Uterus (tissue), 4 donors: Measurements from ENCODE around the gene ADARB2. TPM values are rescaled to one million over a fixed set of nuclear protein-coding genes. Genes with fewer than 3 reads are reported as not detected.

ENCODE experiments used
- DNase-seq, 2 donors: peaks; one replicate each; pipeline ENCODE4 v3.0.0-alpha.2; 2019 to 2020
- H3K27ac ChIP-seq, 2 donors: fragments of 200-600 bp; sonication (generic); 1 replicate in 1 of 2; 2 replicates in 1 of 2; pipeline ENCODE4 v1.5.1; 2016 to 2018
- H3K27me3 ChIP-seq, 2 donors: fragments of 200-600 bp; sonication (generic); one replicate each; pipeline ENCODE4 v1.5.1; 2018 to 2019; ENCODE audit warnings: control low read depth in 1 of 2
- H3K36me3 ChIP-seq, 2 donors: fragments of 200-600 bp; sonication (generic); one replicate each; pipeline ENCODE4 v1.5.1; 2019; ENCODE audit warnings: control low read depth in 1 of 2
- H3K4me1 ChIP-seq, 2 donors: fragments of 200-600 bp; sonication (generic); one replicate each; pipeline ENCODE4 v1.5.1; 2018 to 2019; ENCODE audit warnings: control low read depth in 1 of 2
- H3K4me3 ChIP-seq, 2 donors: fragments of 200-600 bp; sonication (generic); 1 replicate in 1 of 2; 2 replicates in 1 of 2; pipeline ENCODE4 v1.5.1; 2018 to 2019; ENCODE audit warnings: mild to moderate bottlenecking in 1 of 2
- H3K9me3 ChIP-seq, 2 donors: fragments of 200-600 bp; sonication (generic); one replicate each; pipeline ENCODE4 v1.5.1; 2019; ENCODE audit warnings: control low read depth in 1 of 2
- POLR2A ChIP-seq, 2 donors: fragments of 450-650 bp; IDR thresholded peaks; one replicate each; pipeline ENCODE4 v1.6.1; 2016; ENCODE audit warnings: antibody characterized with exemption in 2 of 2, mild to moderate bottlenecking in 1 of 2, moderate library complexity in 1 of 2
- intact Hi-C: fragments of 100-400 bp; cut with DNase I; formaldehyde crosslinking; loops from one replicate; pipeline ENCODE4 v1.15.1; 2023; ENCODE audit warnings: low total_unique reads
- total RNA-seq, 4 donors: library from RNA; depleted of rRNA in 3 of 4; stranded (reverse); fragments of >200 nt in 3 of 4; gene quantifications; one replicate each; pipeline versions ENCODE4 v1.1.0 to v1.2.4, GENCODE V29; 2014 to 2023
- TF ChIP-seq, protein P1 (sequence below), 4 experiments: fragments of 200-600 bp in 2 of 4; fragments of 450-650 bp in 2 of 4; sonication (generic) in 2 of 4; IDR thresholded peaks; one replicate each; pipeline ENCODE4 v1.5.1; 2016 to 2019; ENCODE audit warnings: antibody characterized with exemption in 4 of 4, mild to moderate bottlenecking in 2 of 4, moderate library complexity in 1 of 4
- donor health status: DM: yes; HTN: yes; CAD: no.

Gene ADARB2
- total RNA-seq, 4 donors from 2014 or later: 0.76 to 2.6 (median 2.0) TPM; not detected in 1

DNA sequence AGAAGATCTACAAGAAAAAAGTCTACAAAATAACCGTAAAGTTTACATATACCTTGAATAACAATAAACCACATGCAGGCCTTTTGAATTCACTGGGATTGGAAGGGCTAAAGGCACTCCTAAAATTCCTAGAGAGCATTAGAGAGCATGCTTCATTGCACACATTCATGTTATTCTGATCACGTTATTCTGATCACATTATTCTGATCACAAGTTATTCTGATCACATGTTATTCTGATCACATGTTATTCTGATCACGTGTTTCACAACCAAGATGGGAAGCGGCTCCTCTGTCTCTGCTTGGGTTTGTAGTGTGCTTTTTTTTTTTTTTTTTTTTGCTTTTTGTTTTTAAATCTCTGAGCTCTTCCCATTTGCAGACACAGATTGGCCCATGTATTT is 20.5 kb downstream of the ADARB2 start:
- no peaks in the 10 kb centered on the region for H3K27me3 ChIP-seq

DNA sequence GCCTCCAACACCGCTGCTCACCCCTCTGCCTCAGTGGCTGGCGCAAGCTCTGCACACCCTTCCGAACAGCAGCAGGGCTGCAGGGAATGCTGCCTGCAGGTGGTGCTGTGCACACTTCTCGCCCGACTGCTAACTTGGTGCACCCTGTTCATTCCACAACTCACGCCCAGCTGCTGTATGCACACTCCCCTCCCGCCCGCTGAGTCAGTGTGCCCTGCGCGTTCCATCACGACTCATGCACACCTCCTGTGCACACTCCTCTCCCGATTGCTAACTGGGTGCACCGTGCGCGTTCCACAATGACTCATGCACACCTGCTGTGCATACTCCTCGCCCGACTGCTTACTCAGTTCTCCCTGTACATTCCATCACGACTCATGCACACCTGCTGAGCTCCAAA is 21.5 kb downstream of the ADARB2 start:
- DNase-seq: no peak

More for the DNA sequence above, 20.5 kb downstream of the ADARB2 start:
- H3K36me3 ChIP-seq: no peaks in the 10 kb centered on the region
- no peaks in the 10 kb centered on the region for H3K9me3 ChIP-seq
- no peak for DNase-seq
- no peak for TF ChIP-seq POLR2A (IDR thresholded peaks at IDR 0.05)
- TF ChIP-seq, protein P1, sequence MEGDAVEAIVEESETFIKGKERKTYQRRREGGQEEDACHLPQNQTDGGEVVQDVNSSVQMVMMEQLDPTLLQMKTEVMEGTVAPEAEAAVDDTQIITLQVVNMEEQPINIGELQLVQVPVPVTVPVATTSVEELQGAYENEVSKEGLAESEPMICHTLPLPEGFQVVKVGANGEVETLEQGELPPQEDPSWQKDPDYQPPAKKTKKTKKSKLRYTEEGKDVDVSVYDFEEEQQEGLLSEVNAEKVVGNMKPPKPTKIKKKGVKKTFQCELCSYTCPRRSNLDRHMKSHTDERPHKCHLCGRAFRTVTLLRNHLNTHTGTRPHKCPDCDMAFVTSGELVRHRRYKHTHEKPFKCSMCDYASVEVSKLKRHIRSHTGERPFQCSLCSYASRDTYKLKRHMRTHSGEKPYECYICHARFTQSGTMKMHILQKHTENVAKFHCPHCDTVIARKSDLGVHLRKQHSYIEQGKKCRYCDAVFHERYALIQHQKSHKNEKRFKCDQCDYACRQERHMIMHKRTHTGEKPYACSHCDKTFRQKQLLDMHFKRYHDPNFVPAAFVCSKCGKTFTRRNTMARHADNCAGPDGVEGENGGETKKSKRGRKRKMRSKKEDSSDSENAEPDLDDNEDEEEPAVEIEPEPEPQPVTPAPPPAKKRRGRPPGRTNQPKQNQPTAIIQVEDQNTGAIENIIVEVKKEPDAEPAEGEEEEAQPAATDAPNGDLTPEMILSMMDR (IDR thresholded peaks at IDR 0.05): no peak
- H3K4me3 ChIP-seq: no peak overlapping the region
- intact Hi-C loops: no loop called here
- no peaks in the 10 kb centered on the region for H3K4me1 ChIP-seq
- no peak overlapping the region for H3K27ac ChIP-seq

DNA sequence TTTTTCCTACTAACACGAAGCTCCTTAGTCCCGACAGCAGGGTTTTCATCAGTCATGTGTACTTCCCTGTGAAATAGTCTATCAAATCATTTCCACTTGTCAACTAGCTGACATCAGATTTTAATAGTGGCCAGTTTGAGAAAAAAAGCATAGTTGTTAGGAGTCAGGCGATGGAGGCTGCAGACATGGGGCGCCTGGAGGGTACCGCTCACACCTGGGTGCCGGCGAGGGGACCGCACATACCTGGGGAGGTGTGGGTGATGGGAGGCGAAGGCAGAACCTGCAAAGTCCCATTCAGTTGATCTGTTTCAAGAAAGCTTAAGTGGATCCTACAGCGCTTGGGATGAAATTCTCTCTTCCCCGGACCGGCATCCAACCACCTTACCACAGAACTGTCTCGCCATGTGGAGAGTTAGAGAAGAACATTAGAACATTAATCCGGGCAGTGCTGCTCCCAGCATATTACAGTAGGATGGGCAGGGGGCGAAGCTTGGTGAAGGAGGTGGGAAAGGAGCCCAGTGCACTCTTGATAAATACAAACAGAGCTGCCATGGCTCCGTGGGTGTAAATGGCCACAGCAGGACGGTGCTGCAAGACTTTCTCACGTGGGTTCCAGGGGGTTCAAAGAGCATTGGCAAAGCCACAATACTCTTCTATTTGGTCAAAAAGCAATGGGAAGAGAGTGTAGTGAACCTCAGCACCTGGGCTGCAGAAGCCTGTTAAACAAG is 24.2 kb downstream of the ADARB2 start:
- DNase-seq: no peak
- Histone ChIP-seq H3K4me3 (no peak overlapping the region), H3K4me1 (no peaks in the 10 kb centered on the region), H3K9me3 (no peaks in the 10 kb centered on the region), H3K27me3 (no peaks in the 10 kb centered on the region), H3K27ac (no peak overlapping the region), H3K36me3 (no peaks in the 10 kb centered on the region)
- intact Hi-C loops: no loop called here
- TF ChIP-seq POLR2A (IDR thresholded peaks at IDR 0.05): no peak
- TF ChIP-seq, protein P1 (IDR thresholded peaks at IDR 0.05): no peak

More for the DNA sequence above, 21.5 kb downstream of the ADARB2 start:
- Histone ChIP-seq H3K9me3 (no peaks in the 10 kb centered on the region), H3K4me3 (no peak overlapping the region), H3K27ac (no peak overlapping the region), H3K4me1 (no peaks in the 10 kb centered on the region), H3K36me3 (no peaks in the 10 kb centered on the region), H3K27me3 (no peaks in the 10 kb centered on the region)
- TF ChIP-seq, protein P1 (IDR thresholded peaks at IDR 0.05): no peak
- TF ChIP-seq POLR2A (IDR thresholded peaks at IDR 0.05): no peak
- intact Hi-C loops: no loop called here

DNA sequence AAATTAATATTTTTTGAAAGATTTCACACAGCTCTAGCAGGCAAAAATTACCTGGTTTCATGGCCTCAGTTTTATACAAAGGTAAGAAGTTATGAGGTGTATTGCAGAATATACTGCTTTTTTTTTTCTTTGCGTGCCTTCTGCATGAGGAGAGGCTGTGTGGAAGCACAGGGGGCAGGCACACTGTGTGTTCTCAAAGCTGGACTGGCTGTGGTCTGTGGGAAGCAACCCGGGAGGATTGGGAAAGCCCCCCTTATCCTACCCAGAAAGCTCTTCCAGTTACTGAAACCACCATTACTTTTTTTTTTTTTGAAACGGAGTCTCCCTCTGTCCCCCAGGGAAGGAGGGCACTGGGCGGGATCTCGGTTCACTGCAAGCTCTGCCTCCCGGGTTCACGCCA is 25.0 kb downstream of the ADARB2 start:
- Histone ChIP-seq H3K4me3 (no peak overlapping the region), H3K27ac (no peak overlapping the region), H3K27me3 (no peaks in the 10 kb centered on the region), H3K4me1 (no peaks in the 10 kb centered on the region), H3K9me3 (no peaks in the 10 kb centered on the region), H3K36me3 (no peaks in the 10 kb centered on the region)
- DNase-seq: no peak
- no peak for TF ChIP-seq POLR2A (IDR thresholded peaks at IDR 0.05)
- TF ChIP-seq, protein P1 (IDR thresholded peaks at IDR 0.05): no peak
- intact Hi-C loops: no loop called here

DNA sequence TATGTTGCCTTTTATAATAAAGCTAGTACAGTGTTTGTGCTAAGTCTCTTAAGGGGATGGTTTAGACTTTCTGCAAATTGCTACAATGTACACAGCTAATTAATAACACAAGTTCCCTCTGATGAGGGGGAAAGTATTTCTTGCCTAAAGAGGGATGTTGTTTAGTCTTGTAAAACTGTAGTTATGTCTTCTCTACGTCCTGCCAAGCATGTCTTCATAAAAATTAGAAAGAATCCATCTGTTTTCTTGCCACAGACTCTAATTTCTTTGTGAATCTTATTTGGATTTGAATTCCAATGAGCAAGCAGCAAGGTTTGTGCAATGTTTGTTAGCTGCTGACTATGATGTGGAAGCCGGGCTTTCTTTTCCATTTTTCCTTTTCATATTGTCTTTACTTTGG is 28.2 kb downstream of the ADARB2 start:
- H3K4me1 ChIP-seq: no peaks in the 10 kb centered on the region
- H3K36me3 ChIP-seq: no peaks in the 10 kb centered on the region
- TF ChIP-seq, protein P1 (IDR thresholded peaks at IDR 0.05): no peak
- TF ChIP-seq POLR2A (IDR thresholded peaks at IDR 0.05): no peak
- intact Hi-C loops: no loop called here
- no peak overlapping the region for H3K4me3 ChIP-seq
- H3K27me3 ChIP-seq: no peaks in the 10 kb centered on the region
- no peak overlapping the region for H3K27ac ChIP-seq
- H3K9me3 ChIP-seq: no peaks in the 10 kb centered on the region
- DNase-seq: no peak
